Neural crest cell (in vitro differentiated cells): ENCODE results near the gene FKBP2. TPM values are rescaled to one million over a fixed set of nuclear protein-coding genes. Genes with fewer than 3 reads are reported as not detected.

Source experiments
- DNase-seq: peaks from one replicate; pipeline ENCODE4 v3.0.0; 2021; ENCODE audit warnings: low read depth, mixed read lengths, low spot score
- H3K27ac Mint-ChIP-seq: one replicate; pipeline ENCODE4 v1.8.0; 2021; ENCODE audit warnings: mild to moderate bottlenecking, mixed read lengths; ENCODE audit not compliant: unreplicated experiment
- H3K27me3 Mint-ChIP-seq: 2 replicates; pipeline ENCODE4 v1.8.0; 2021; ENCODE audit warnings: low read depth, mild to moderate bottlenecking, mixed read lengths
- H3K36me3 Mint-ChIP-seq: 2 replicates; pipeline ENCODE4 v1.8.0; 2021; ENCODE audit warnings: low read depth, mild to moderate bottlenecking, mixed read lengths
- H3K4me1 Mint-ChIP-seq: 2 replicates; pipeline ENCODE4 v1.8.0; 2021; ENCODE audit warnings: mixed read lengths
- H3K4me3 Mint-ChIP-seq: one replicate; pipeline ENCODE4 v1.8.0; 2021; ENCODE audit warnings: mild to moderate bottlenecking, mixed read lengths
- H3K9me3 Mint-ChIP-seq: 2 replicates; pipeline ENCODE4 v1.8.0; 2021; ENCODE audit warnings: mixed read lengths
- CTCF ChIP-seq: fragments of 200-600 bp; sonication (generic); conservative IDR thresholded peaks from 2 replicates; pipeline ENCODE4 v1.5.0; 2021; ENCODE audit warnings: antibody characterized with exemption, mild to moderate bottlenecking
- total RNA-seq: library from RNA; stranded (reverse); gene quantifications from 2 replicates; pipeline ENCODE4 v1.2.1, GENCODE V29; 2021

The FKBP2 gene
- total RNA-seq, 1 donor from 2014 or later = 29.2 TPM

- H3K27ac Mint-ChIP-seq = no peak overlapping the region
- H3K4me1 Mint-ChIP-seq = peaks cover 28% of the 10 kb centered on the region
- no peak for DNase-seq
- no peaks in the 10 kb centered on the region for H3K9me3 Mint-ChIP-seq
- TF ChIP-seq CTCF = peak; percentile 25
- no peaks in the 10 kb centered on the region for H3K36me3 Mint-ChIP-seq
- no peaks in the 10 kb centered on the region for H3K27me3 Mint-ChIP-seq
- H3K4me3 Mint-ChIP-seq = peak overlapping the region; percentile 90
Measured at GRCh38 chr11:64252003-64252872, 11.3 kb downstream of the FKBP2 start.

DNA sequence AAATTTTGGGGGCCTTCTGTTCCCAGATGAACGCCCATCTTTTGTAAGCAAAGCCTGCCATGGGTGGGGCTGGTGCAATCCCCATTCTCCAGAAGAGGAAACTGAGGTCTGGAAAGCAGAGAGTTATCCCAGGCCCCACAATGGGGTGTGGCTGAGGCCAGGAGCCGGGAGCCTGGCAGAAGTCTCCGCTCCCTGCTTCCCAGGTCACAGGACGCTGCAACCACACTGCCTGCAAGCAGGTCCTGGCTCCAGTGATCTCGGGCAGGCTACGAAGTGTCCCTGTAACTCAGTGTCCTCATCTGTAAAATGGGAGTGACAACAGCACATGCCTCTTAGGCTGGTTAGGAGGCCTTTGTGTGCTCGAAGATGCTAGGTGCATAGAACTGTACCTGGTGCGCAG, 12.1 kb downstream of the FKBP2 start:
- no peaks in the 10 kb centered on the region for H3K27me3 Mint-ChIP-seq
- peaks cover 2% of the 10 kb centered on the region for H3K36me3 Mint-ChIP-seq
- no peak for DNase-seq
- TF ChIP-seq CTCF = no peak
- H3K27ac Mint-ChIP-seq = no peak overlapping the region
- no peaks in the 10 kb centered on the region for H3K9me3 Mint-ChIP-seq
- peak overlapping the region; percentile 83 for H3K4me3 Mint-ChIP-seq
- peaks cover 23% of the 10 kb centered on the region for H3K4me1 Mint-ChIP-seq

GRCh38 chr11:64253481-64253880, 12.6 kb downstream of the FKBP2 start:
- H3K4me3 Mint-ChIP-seq = peak overlapping the region; percentile 83
- TF ChIP-seq CTCF = no peak
- no peak for DNase-seq
- H3K27ac Mint-ChIP-seq = no peak overlapping the region
- H3K36me3 Mint-ChIP-seq = peaks cover 2% of the 10 kb centered on the region
- H3K27me3 Mint-ChIP-seq = no peaks in the 10 kb centered on the region
- peaks cover 21% of the 10 kb centered on the region for H3K4me1 Mint-ChIP-seq
- H3K9me3 Mint-ChIP-seq = no peaks in the 10 kb centered on the region

DNA sequence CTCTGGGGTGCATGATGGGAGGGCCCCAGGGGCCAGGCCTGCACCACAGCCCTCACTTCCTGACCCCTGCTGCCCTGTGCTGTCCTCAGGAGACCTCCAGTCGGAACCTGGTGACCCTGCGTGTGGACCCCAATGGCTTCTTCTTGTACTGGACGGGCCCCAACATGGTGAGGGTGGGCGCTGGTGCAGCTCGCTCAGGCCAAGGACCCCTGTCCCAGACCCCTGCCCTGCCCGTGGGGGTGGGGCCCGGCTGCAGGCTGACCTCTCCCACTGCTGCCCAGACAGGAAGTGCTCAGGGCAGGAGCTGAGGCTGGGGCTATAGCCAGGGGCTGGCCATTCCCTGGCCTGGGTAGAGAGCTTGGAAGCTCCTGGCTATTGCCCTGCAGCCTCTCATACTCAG, 13.4 kb downstream of the FKBP2 start:
- Mint-ChIP-seq H3K36me3 (peaks cover 4% of the 10 kb centered on the region), H3K9me3 (no peaks in the 10 kb centered on the region), H3K27me3 (no peaks in the 10 kb centered on the region), H3K27ac (no peak overlapping the region), H3K4me1 (peaks cover 22% of the 10 kb centered on the region), H3K4me3 (no peak overlapping the region)
- no peak for DNase-seq
- no peak for TF ChIP-seq CTCF

- no peak for TF ChIP-seq CTCF
- peaks cover 13% of the 10 kb centered on the region for H3K36me3 Mint-ChIP-seq
- H3K27ac Mint-ChIP-seq = peak overlapping the region; percentile 19
- no peaks in the 10 kb centered on the region for H3K27me3 Mint-ChIP-seq
- peak overlapping the region; percentile 27 for H3K4me3 Mint-ChIP-seq
- H3K4me1 Mint-ChIP-seq = peaks cover 23% of the 10 kb centered on the region
- no peak for DNase-seq
- H3K9me3 Mint-ChIP-seq = no peaks in the 10 kb centered on the region
Measured at GRCh38 chr11:64255135-64256128, 14.5 kb downstream of the FKBP2 start.
